SJCRH30 (cell line): ENCODE data around the gene GAB1. TPM values are rescaled to one million over a fixed set of nuclear protein-coding genes. Genes with fewer than 3 reads are reported as not detected.
"Not testable (repeated sequence)": the region's sequence is repeated elsewhere in the genome, so short reads cannot be mapped to it uniquely, and the experiment has no call there.

ENCODE experiments used
- DNase-seq, 2 experiments: peaks; one replicate each; pipeline ENCODE4 v3.0.0-alpha.2; 2015 to 2020
- H3K27ac ChIP-seq: fragments of 250-450 bp; sonication (Bioruptor Pico); 2 replicates; pipeline ENCODE4 v1.5.1; 2020; ENCODE audit warnings: mild to moderate bottlenecking, moderate library complexity
- H3K27me3 ChIP-seq: fragments of 250-450 bp; sonication (Bioruptor Pico); 2 replicates; pipeline ENCODE4 v1.5.1; 2020; ENCODE audit warnings: mild to moderate bottlenecking, moderate library complexity
- H3K36me3 ChIP-seq: fragments of 250-450 bp; sonication (Bioruptor Pico); 2 replicates; pipeline ENCODE4 v1.5.1; 2020; ENCODE audit warnings: mild to moderate bottlenecking, moderate library complexity
- H3K4me1 ChIP-seq: fragments of 250-450 bp; sonication (Bioruptor Pico); 2 replicates; pipeline ENCODE4 v1.5.1; 2020; ENCODE audit warnings: mild to moderate bottlenecking, moderate library complexity
- H3K4me3 ChIP-seq: fragments of 250-450 bp; sonication (Bioruptor Pico); 2 replicates; pipeline ENCODE4 v1.5.1; 2020; ENCODE audit warnings: mild to moderate bottlenecking, moderate library complexity
- H3K9me3 ChIP-seq: fragments of 250-450 bp; sonication (Bioruptor Pico); replicated peaks from 2 replicates; pipeline ENCODE4 v1.5.1; 2020; ENCODE audit warnings: mild to moderate bottlenecking, moderate library complexity
- total RNA-seq: library from RNA; depleted of rRNA; stranded (reverse); fragments of >200 nt; shearing (Covaris generic); gene quantifications from 2 replicates; pipeline ENCODE4 v1.2.3, GENCODE V29; 2014

The GAB1 gene
- total RNA-seq, 1 experiment from 2014 or later: 14.0 TPM

DNA sequence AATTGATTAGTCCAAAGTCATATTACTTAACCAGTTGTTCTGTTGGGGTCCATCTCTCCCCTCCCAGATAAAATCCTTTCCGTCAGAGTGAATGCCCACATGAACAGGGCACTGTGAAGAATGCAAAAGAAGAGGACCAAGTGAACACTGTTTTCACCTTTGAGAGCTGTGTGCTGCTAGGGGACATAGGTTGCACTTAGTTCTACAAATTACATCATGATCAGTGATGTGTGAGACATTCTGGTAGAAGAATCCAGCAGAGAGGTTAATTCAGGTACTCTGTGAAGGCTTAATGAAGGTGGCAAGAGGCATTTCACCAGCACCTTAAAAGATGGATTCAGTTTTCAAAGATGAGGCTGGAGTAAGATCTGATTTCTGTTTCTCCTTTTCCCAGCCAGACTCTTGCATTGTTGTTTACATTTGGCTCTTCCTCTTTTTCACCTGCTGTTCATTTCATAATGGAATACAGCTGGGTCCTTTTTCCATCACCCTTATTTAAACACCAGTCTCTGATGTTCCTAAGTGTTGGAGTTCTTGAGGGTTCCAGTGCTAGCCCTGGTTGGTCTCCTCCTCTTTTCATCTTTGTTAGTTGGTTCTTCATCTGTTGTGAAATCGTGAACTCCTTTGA lies 10.9 kb downstream of the GAB1 start:
- Histone ChIP-seq H3K36me3 (no peaks in the 10 kb centered on the region), H3K4me1 (no peaks in the 10 kb centered on the region), H3K27me3 (no peaks in the 10 kb centered on the region), H3K9me3 (no peaks in the 10 kb centered on the region), H3K4me3 (no peak overlapping the region), H3K27ac (no peak overlapping the region)
- no peak for DNase-seq

GRCh38 chr4:143348233-143349077 lies 11.8 kb downstream of the GAB1 start:
- Histone ChIP-seq H3K9me3 (no peaks in the 10 kb centered on the region), H3K4me1 (no peaks in the 10 kb centered on the region), H3K27ac (no peak overlapping the region), H3K4me3 (no peak overlapping the region), H3K36me3 (no peaks in the 10 kb centered on the region), H3K27me3 (no peaks in the 10 kb centered on the region)
- no peak for DNase-seq

DNA sequence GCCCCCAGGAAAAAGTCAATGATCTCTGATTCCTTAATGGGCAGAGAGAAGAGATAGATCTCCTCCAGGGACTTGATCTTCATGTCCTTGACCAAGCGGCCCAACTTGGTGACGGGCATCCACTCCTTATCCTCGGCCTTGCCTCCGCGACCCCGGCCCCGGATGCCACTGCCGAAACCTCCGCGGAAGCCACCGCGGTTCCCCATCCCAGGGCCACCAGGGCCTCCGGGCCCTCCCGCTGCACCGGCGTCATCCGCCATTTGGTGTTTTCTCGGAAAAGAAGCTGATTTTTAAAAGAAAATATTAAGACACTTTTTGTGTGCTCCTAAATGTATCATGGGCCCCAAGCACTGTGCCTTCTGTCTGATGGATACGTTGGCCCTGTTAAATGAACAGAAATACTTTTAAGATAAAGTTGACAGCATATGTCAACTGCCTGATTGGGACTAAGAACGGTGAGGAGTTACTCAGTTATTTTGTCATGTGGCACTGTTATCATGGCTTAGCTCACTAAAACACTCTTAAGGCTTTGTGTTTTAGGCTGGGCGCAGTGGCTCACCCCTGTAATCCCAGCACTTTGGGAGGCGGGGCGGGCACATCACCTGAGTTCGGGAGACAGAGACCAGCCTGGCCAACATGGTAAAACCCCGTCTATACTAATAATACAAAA lies 13.3 kb downstream of the GAB1 start:
- not testable (repeated sequence) for H3K4me1 ChIP-seq, H3K36me3 ChIP-seq, H3K9me3 ChIP-seq, DNase-seq, H3K4me3 ChIP-seq, H3K27ac ChIP-seq, H3K27me3 ChIP-seq

- no peaks in the 10 kb centered on the region for H3K9me3 ChIP-seq
- DNase-seq: no peak
- H3K36me3 ChIP-seq: no peaks in the 10 kb centered on the region
- H3K27me3 ChIP-seq: no peaks in the 10 kb centered on the region
- H3K27ac ChIP-seq: no peak overlapping the region
- H3K4me3 ChIP-seq: no peak overlapping the region
- no peaks in the 10 kb centered on the region for H3K4me1 ChIP-seq
These were observed 14.5 kb downstream of the GAB1 start for GRCh38 chr4:143351149-143351691.

DNA sequence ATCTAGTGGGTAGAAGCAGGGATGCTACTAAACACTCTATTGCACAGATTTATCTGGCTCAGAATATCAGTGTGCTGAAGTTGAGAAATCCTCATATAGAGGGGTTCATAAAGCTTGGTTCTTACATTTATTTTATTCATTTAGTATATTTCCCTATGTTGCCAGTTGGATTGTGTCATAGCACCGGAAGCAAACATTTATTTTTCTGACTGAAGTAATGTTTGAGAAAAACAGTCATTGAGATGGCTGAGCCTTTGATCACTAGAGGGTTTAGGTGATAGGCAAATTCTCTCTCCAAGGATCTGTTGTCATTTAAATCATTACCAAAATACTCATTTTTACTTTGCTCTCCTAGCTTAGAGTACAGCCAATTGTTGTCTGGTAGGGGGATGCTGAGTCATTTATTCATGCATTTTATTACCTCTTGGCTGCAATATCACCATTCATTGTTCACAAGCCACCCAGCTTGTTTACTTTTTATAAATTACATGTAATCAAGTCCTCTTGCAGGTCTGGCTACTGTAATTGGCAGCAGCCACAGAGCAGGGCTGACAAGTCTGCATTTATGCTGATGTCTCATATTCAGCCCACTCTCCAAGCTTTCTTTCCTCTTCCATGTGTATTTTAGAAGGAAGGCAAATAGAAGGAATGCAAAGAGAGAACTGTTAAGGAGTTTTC lies 15.2 kb downstream of the GAB1 start:
- H3K27ac ChIP-seq: no peak overlapping the region
- no peak overlapping the region for H3K4me3 ChIP-seq
- H3K27me3 ChIP-seq: no peaks in the 10 kb centered on the region
- no peaks in the 10 kb centered on the region for H3K4me1 ChIP-seq
- no peak for DNase-seq
- no peaks in the 10 kb centered on the region for H3K9me3 ChIP-seq
- no peaks in the 10 kb centered on the region for H3K36me3 ChIP-seq

GRCh38 chr4:143352720-143353119 lies 16.0 kb downstream of the GAB1 start:
- H3K9me3 ChIP-seq: no peaks in the 10 kb centered on the region
- no peaks in the 10 kb centered on the region for H3K4me1 ChIP-seq
- H3K36me3 ChIP-seq: no peaks in the 10 kb centered on the region
- no peak for DNase-seq
- H3K27me3 ChIP-seq: no peaks in the 10 kb centered on the region
- H3K4me3 ChIP-seq: no peak overlapping the region
- H3K27ac ChIP-seq: no peak overlapping the region

DNA sequence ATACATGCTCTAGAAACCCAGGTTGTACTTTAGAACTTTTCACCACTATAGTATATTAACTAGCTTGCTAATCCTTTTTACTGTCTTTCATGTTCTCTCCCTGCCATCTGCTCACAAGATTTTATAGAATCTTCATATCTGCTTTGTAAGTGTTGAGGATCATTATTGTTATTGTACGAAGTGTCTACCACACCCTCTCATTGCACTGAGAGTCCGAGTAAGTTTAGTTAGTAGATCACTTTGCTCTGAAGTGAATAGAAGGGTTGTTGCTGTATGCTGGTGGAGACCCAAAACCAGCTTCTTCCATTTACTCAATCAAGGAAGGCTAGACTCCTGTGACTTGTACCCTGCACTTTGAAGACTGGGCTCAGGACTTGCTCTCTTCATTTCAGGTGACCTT lies 17.1 kb downstream of the GAB1 start:
- Histone ChIP-seq H3K4me1 (no peaks in the 10 kb centered on the region), H3K36me3 (no peaks in the 10 kb centered on the region), H3K4me3 (no peak overlapping the region), H3K27me3 (no peaks in the 10 kb centered on the region), H3K27ac (no peak overlapping the region), H3K9me3 (no peaks in the 10 kb centered on the region)
- DNase-seq: no peak

DNA sequence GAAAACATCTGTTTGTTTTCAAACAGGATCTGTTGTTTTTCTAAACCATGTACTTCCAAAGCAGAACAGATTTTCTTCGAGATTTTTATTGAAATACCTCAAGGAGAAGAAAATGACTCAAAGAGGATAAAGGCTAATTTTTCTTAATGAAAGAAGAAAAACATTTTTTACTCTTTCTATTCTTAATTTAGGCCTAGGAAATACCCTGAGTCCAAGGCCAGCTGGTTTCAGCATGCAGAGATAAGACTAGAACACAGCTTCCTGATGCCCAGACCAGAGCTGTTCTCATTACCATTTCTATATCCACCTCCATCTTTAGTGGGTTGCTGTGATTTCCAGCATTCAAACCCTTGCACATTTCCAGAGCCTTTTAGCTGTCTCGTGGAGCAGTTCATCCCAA lies 18.3 kb downstream of the GAB1 start:
- H3K9me3 ChIP-seq: no peaks in the 10 kb centered on the region
- H3K4me3 ChIP-seq: no peak overlapping the region
- no peaks in the 10 kb centered on the region for H3K36me3 ChIP-seq
- no peak overlapping the region for H3K27ac ChIP-seq
- H3K4me1 ChIP-seq: no peaks in the 10 kb centered on the region
- no peaks in the 10 kb centered on the region for H3K27me3 ChIP-seq
- no peak for DNase-seq

DNA sequence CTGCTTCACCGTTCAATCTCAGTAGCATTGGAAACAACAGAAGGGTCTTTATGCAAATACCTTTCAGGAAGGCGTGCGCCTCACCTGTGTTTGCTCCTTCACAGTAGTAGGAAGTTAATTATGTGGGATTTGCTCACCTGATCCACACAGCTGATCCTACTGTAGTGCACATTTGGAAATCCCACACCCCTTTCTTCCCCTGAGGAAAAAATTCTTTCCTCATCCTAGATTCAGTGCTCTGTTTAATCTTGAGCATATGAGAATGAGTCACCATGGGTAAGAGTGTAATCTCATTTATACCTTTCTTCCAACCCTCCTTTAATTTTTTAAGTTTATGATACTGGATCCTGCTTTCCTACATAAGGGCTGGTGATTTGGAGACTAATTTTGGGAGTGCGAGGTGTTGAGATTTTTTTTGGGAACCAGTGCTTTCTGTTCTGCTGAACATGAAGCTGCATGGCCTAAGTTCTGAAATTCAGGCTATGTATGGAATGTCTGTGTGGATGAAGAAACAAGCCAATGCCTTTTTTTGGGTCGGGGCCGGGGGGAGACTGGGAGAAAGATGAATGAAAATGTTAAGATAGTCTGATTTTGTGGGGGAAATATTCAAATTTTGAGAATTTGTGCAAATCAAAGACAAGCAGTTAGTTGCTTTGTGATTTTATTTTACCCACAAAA lies 19.0 kb downstream of the GAB1 start:
- no peaks in the 10 kb centered on the region for H3K27me3 ChIP-seq
- H3K4me1 ChIP-seq: no peaks in the 10 kb centered on the region
- no peaks in the 10 kb centered on the region for H3K9me3 ChIP-seq
- no peak overlapping the region for H3K4me3 ChIP-seq
- H3K36me3 ChIP-seq: no peaks in the 10 kb centered on the region
- H3K27ac ChIP-seq: no peak overlapping the region
- no peak for DNase-seq

- no peak overlapping the region for H3K27ac ChIP-seq
These were observed 19.8 kb downstream of the GAB1 start for GRCh38 chr4:143356493-143356892.

DNA sequence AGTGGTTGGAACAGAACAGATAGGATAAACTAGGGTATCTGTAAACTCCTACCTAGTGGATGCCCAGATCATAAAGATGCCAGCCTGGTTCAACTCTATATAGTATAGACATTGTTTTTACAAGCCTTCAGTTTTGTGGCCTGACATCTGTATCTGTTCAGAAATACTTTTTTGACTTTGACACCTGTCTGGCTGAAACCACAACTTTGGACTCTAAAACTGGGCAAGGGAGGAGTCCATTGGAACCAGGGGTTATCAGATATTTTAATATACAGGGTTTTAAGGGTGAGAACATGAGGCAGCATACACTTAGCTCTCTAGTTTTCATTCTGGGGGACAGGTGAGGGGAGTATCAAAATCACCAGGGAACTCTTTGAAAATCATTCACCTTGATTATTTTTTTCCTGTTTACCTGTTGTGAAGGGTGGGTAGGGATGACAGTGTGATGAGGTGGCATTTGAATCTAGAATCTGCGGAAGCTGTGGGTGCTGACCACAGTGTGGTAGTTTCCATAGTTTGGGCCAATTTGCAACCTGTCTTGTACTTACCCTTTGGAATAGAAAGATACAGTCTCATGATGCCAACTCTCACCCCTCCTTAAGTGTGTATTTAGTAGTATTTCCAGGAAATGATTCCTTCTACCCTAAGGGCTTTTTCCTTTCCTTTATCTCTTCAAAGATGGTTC lies 20.6 kb downstream of the GAB1 start:
- no peaks in the 10 kb centered on the region for H3K27me3 ChIP-seq
- H3K4me1 ChIP-seq: no peaks in the 10 kb centered on the region
- no peak overlapping the region for H3K27ac ChIP-seq
- DNase-seq: no peak
- H3K36me3 ChIP-seq: no peaks in the 10 kb centered on the region
- H3K4me3 ChIP-seq: no peak overlapping the region
- H3K9me3 ChIP-seq: no peaks in the 10 kb centered on the region

More at GRCh38 chr4:143356493-143356892, 19.8 kb downstream of the GAB1 start:
- Histone ChIP-seq H3K4me3 (no peak overlapping the region), H3K36me3 (no peaks in the 10 kb centered on the region), H3K27me3 (no peaks in the 10 kb centered on the region), H3K4me1 (no peaks in the 10 kb centered on the region), H3K9me3 (no peaks in the 10 kb centered on the region)
- no peak for DNase-seq

DNA sequence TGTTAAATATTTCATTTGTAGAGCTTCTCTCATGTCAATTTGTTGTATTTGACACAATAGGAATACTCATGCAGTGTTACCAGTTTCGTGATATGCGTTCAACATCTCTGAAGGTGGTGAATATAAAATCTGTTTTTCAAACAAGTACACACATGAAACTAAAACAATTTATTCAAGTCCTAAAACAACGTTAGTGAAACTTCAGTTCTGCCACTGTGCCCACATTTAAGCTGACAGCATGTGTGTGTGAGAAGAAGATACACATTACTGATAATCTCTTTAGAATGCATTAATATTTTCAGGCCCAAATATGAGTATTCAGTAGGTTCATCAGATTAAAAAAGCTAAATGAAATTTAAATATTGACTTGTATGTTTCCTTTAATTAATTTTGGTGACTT lies 21.7 kb downstream of the GAB1 start:
- Histone ChIP-seq H3K27ac (no peak overlapping the region), H3K4me3 (no peak overlapping the region), H3K36me3 (no peaks in the 10 kb centered on the region), H3K27me3 (no peaks in the 10 kb centered on the region), H3K4me1 (no peaks in the 10 kb centered on the region), H3K9me3 (no peaks in the 10 kb centered on the region)
- DNase-seq: no peak

- H3K4me1 ChIP-seq: no peaks in the 10 kb centered on the region
- H3K36me3 ChIP-seq: no peaks in the 10 kb centered on the region
- no peaks in the 10 kb centered on the region for H3K27me3 ChIP-seq
- H3K4me3 ChIP-seq: no peak overlapping the region
- no peaks in the 10 kb centered on the region for H3K9me3 ChIP-seq
- no peak for DNase-seq
- no peak overlapping the region for H3K27ac ChIP-seq
These were observed 22.4 kb downstream of the GAB1 start for GRCh38 chr4:143358923-143359643.
